Gastrocnemius medialis (tissue), 4 donors: ENCODE measurements around the gene INF2. TPM values are rescaled to one million over a fixed set of nuclear protein-coding genes. Genes with fewer than 3 reads are reported as not detected.
A peak's percentile ranks its signal among the peaks of the same experiment; 100 is the strongest.

ENCODE experiments used
- ATAC-seq, 2 donors: fragments of 150-250 bp; one replicate each; pipeline ENCODE4 v1.9.1; 2016
- DNase-seq, 2 donors: peaks; one replicate each; pipeline ENCODE4 v3.0.0-alpha.2; 2019
- H3K27ac ChIP-seq, 4 donors: fragments of 200-600 bp; sonication (generic); 1 replicate in 1 of 4; 2 replicates in 3 of 4; pipeline ENCODE4 v1.5.1; 2016 to 2018; ENCODE audit warnings: mild to moderate bottlenecking in 2 of 4, moderate library complexity in 1 of 4
- H3K27me3 ChIP-seq, 3 donors: fragments of 200-600 bp; sonication (generic) in 2 of 3; 1 replicate in 1 of 3; 2 replicates in 2 of 3; pipeline versions ENCODE4 v1.5.1 to v1.6.0; 2016 to 2019; ENCODE audit warnings: mild to moderate bottlenecking in 1 of 3, moderate library complexity in 1 of 3
- H3K36me3 ChIP-seq, 2 donors: fragments of 200-600 bp; sonication (generic) in 1 of 2; one replicate each; pipeline ENCODE4 v1.5.1; 2017 to 2018
- H3K4me1 ChIP-seq, 2 donors: fragments of 200-600 bp; sonication (generic) in 1 of 2; one replicate each; pipeline ENCODE4 v1.5.1; 2016 to 2017; ENCODE audit warnings: mild to moderate bottlenecking in 2 of 2
- H3K4me3 ChIP-seq, 4 donors: fragments of 200-600 bp; sonication (generic) in 3 of 4; 1 replicate in 1 of 4; 2 replicates in 3 of 4; pipeline ENCODE4 v1.5.1; 2016 to 2019; ENCODE audit warnings: mild to moderate bottlenecking in 2 of 4
- H3K9me3 ChIP-seq, 3 donors: fragments of 200-600 bp; sonication (generic) in 2 of 3; 1 replicate in 1 of 3; 2 replicates in 2 of 3; pipeline ENCODE4 v1.5.1; 2016 to 2019
- CTCF ChIP-seq, 5 experiments: fragments of 450-650 bp in 3 of 5; fragments of 200-600 bp in 2 of 5; sonication (generic) in 2 of 5; IDR thresholded peaks in 4 of 5; conservative IDR thresholded peaks in 1 of 5; 1 replicate in 4 of 5; 2 replicates in 1 of 5; pipeline ENCODE4 v1.5.1; 2016 to 2019; ENCODE audit warnings: antibody characterized with exemption in 5 of 5, mild to moderate bottlenecking in 3 of 5, moderate library complexity in 3 of 5
- POLR2A ChIP-seq, 2 donors: fragments of 450-650 bp; IDR thresholded peaks; one replicate each; pipeline ENCODE4 v1.6.1; 2017; ENCODE audit warnings: antibody characterized with exemption in 2 of 2, mild to moderate bottlenecking in 2 of 2, moderate library complexity in 2 of 2
- in situ Hi-C, 4 donors: fragments of 200-750 bp; cut with MboI; loops; one replicate each; pipeline versions ENCODE4 v1.15.0 to v1.8.0; 2017; ENCODE audit warnings: low sequenced_read_pairs in 4 of 4
- intact Hi-C: fragments of 100-400 bp; cut with DNase I; formaldehyde crosslinking; loops from one replicate; pipeline ENCODE4 v1.15.1; 2023; ENCODE audit warnings: low total_unique reads
- total RNA-seq, 4 donors: library from RNA; depleted of rRNA; stranded (reverse); fragments of >200 nt; gene quantifications; one replicate each; pipeline versions ENCODE4 v1.1.0 to v1.2.3, GENCODE V29; 2016

Gene INF2
- total RNA-seq, 4 donors from 2014 or later, result 11.6 to 34.6 (median 19.7) TPM

DNA sequence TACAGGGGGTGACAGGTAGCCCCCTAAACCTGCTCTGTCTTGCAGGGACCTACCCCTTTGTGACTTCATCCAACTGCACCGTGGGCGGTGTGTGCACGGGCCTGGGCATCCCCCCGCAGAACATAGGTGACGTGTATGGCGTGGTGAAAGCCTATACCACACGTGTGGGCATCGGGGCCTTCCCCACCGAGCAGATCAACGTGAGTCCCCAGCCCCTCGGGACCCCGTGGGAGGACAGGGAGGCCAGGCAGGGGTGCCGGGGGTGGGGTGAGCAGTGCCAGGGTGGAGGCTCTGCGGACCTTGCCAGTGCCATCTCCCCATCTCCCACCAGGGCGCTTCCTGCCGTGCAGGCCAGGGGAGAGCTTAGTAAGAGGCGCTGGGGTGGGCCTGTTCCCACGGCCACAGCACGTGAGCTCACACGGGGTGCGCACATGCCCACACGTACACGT is 52.4 kb downstream of the INF2 start:
- H3K4me1 ChIP-seq, result peaks cover 13 to 19% of the 10 kb centered on the region in 2 donors
- DNase-seq (no peak), ATAC-seq (no peak)
- no peak overlapping the region for H3K4me3 ChIP-seq
- H3K9me3 ChIP-seq, result no peaks in the 10 kb centered on the region
- H3K27me3 ChIP-seq, result no peaks in the 10 kb centered on the region
- intact Hi-C loops (no loop called here), in situ Hi-C loops (no loop called here)
- peaks cover 0 to 56% of the 10 kb centered on the region in 2 donors for H3K36me3 ChIP-seq
- peak overlapping the region; percentile 91 to 96 (median 95) for H3K27ac ChIP-seq
- TF ChIP-seq CTCF (IDR thresholded peaks at IDR 0.05 in 4 of 5, conservative IDR thresholded peaks at IDR 0.05 in 1 of 5) (peak in 1 of 5 experiments; percentile 12), POLR2A (IDR thresholded peaks at IDR 0.05) (no peak)

- H3K9me3 ChIP-seq, result no peaks in the 10 kb centered on the region
- peaks cover 4 to 19% of the 10 kb centered on the region in 2 donors for H3K4me1 ChIP-seq
- no peak overlapping the region for H3K4me3 ChIP-seq
- peaks cover 0 to 56% of the 10 kb centered on the region in 2 donors for H3K36me3 ChIP-seq
- peak overlapping the region; percentile 91 to 96 (median 95) for H3K27ac ChIP-seq
- TF ChIP-seq CTCF (IDR thresholded peaks at IDR 0.05 in 4 of 5, conservative IDR thresholded peaks at IDR 0.05 in 1 of 5) (no peak), POLR2A (IDR thresholded peaks at IDR 0.05) (no peak)
- ATAC-seq (no peak), DNase-seq (peak in 1 of 2 donors; percentile 36)
- intact Hi-C loops (no loop called here), in situ Hi-C loops (no loop called here)
- H3K27me3 ChIP-seq, result no peaks in the 10 kb centered on the region
These were observed 53.4 kb downstream of the INF2 start for GRCh38 chr14:104742586-104743455.

- no peak for DNase-seq
- in situ Hi-C loops, result no loop called here
- no peak for ATAC-seq
These were observed 54.3 kb downstream of the INF2 start for GRCh38 chr14:104743461-104744380.

More at GRCh38 chr14:104743461-104744380, 54.3 kb downstream of the INF2 start:
- no peaks in the 10 kb centered on the region for H3K9me3 ChIP-seq
- TF ChIP-seq POLR2A (IDR thresholded peaks at IDR 0.05), result no peak
- TF ChIP-seq CTCF (IDR thresholded peaks at IDR 0.05 in 4 of 5, conservative IDR thresholded peaks at IDR 0.05 in 1 of 5), result no peak
- intact Hi-C loops, result no loop called here
- H3K27me3 ChIP-seq, result no peaks in the 10 kb centered on the region
- H3K4me1 ChIP-seq, result peaks cover 11 to 24% of the 10 kb centered on the region in 2 donors
- peak overlapping the region; percentile 91 to 96 (median 95) for H3K27ac ChIP-seq
- H3K4me3 ChIP-seq, result no peak overlapping the region
- H3K36me3 ChIP-seq, result peaks cover 0 to 56% of the 10 kb centered on the region in 2 donors
